GM12878 (cell line): Measurements from ENCODE around the gene ZBED1. TPM values are rescaled to one million over a fixed set of nuclear protein-coding genes. Genes with fewer than 3 reads are reported as not detected.

Experiments used
- ATAC-seq: fragments of 200-7000 bp; cut with Tn5 transposase; 3 replicates; pipeline ENCODE4 v1.9.1; 2020; ENCODE audit warnings: mild to moderate bottlenecking, moderate library complexity
- BruUV-seq: library from RNA; stranded (reverse); fragments of 400-500 nt; replicated peaks from 2 replicates; lab custom pipeline; 2021; lab: Mats Ljungman, UMichigan
- CTCF ChIA-PET: fragments of 300-600 bp; sonication (Branson Sonifier 250); formaldehyde crosslinking; extraction: SDS; loops from one replicate; lab custom pipeline; 2021; ENCODE audit warnings: inconsistent platforms; lab: Yijun Ruan, JAX
- POLR2A ChIA-PET: fragments of 350-600 bp; formaldehyde crosslinking; extraction: SDS; loops from one replicate; lab custom pipeline; 2021; ENCODE audit warnings: inconsistent platforms; lab: Charles Lee
- RAD21 ChIA-PET: fragments of 300-600 bp; sonication (Branson Sonifier 250); formaldehyde crosslinking; loops from one replicate; lab custom pipeline; 2023; ENCODE audit warnings: antibody characterized with exemption; ENCODE audit not compliant: unreplicated experiment; lab: Charles Lee
- SMC1A ChIA-PET: fragments of 300-600 bp; sonication (Branson Sonifier 250); formaldehyde crosslinking; loops from one replicate; lab custom pipeline; 2023; ENCODE audit not compliant: unreplicated experiment, uncharacterized antibody; lab: Charles Lee
- DNase-seq: peaks from one replicate; pipeline ENCODE4 v3.0.0-alpha.2; 2011; ENCODE audit warnings: low read depth, low spot score
- FAIRE-seq: peaks from 3 replicates; lab custom pipeline; 2011; peaks lifted over from hg19 to GRCh38; lab: Jason Lieb, UNC
- H2AFZ ChIP-seq: 2 replicates; pipeline ENCODE4 v1.6.0; 2011; ENCODE audit warnings: low read depth, low read length, control low read depth; ENCODE audit not compliant: control insufficient read depth
- H3K27ac ChIP-seq: 2 replicates; pipeline ENCODE4 v1.5.1; 2011; ENCODE audit warnings: control low read depth; ENCODE audit not compliant: control insufficient read depth, insufficient read depth
- H3K27me3 ChIP-seq, 2 experiments: replicated peaks in 1 of 2; 2 replicates each; pipeline versions ENCODE4 v1.6.0 to v1.6.1; 2011; ENCODE audit warnings: low read length in 1 of 2; ENCODE audit not compliant: control insufficient read depth in 2 of 2, insufficient read depth in 2 of 2
- H3K36me3 ChIP-seq, 2 experiments: 2 replicates each; pipeline ENCODE4 v1.5.1; 2011; ENCODE audit warnings: low read length in 1 of 2; ENCODE audit not compliant: control insufficient read depth in 2 of 2, insufficient read depth in 2 of 2
- H3K4me1 ChIP-seq: 2 replicates; pipeline ENCODE4 v1.6.1; 2011; ENCODE audit warnings: mild to moderate bottlenecking, low read length, moderate library complexity, mixed read lengths; ENCODE audit not compliant: control insufficient read depth, insufficient read depth
- H3K4me2 ChIP-seq: 2 replicates; pipeline ENCODE4 v1.6.0; 2011; ENCODE audit warnings: control low read depth; ENCODE audit not compliant: control insufficient read depth, insufficient read depth
- H3K4me3 ChIP-seq: fragments of 200-600 bp; sonication (generic); 2 replicates; pipeline ENCODE4 v1.5.1; 2016
- H3K79me2 ChIP-seq: 2 replicates; pipeline ENCODE4 v1.6.0; 2011; ENCODE audit warnings: low read length; ENCODE audit not compliant: control insufficient read depth, insufficient read depth
- H3K9ac ChIP-seq: 2 replicates; pipeline ENCODE4 v1.8.0; 2011; ENCODE audit warnings: low read length, control low read depth, mixed read lengths; ENCODE audit not compliant: control insufficient read depth, insufficient read depth
- H3K9me3 ChIP-seq: replicated peaks from 3 replicates; pipeline ENCODE4 v1.5.1; 2011; ENCODE audit warnings: mild to moderate bottlenecking, low read length; ENCODE audit not compliant: control insufficient read depth, insufficient read depth
- H4K20me1 ChIP-seq: 2 replicates; pipeline ENCODE4 v1.6.0; 2011; ENCODE audit not compliant: control insufficient read depth, insufficient read depth
- ATF7 ChIP-seq: fragments of 450-650 bp; IDR thresholded peaks from 2 replicates; pipeline ENCODE4 v1.6.1; 2016; ENCODE audit warnings: low read depth, mild to moderate bottlenecking
- BACH1 ChIP-seq: fragments of 450-650 bp; IDR thresholded peaks from 2 replicates; pipeline ENCODE4 v1.6.1; 2017; ENCODE audit warnings: mild to moderate bottlenecking, borderline replicate concordance
- BHLHE40 ChIP-seq, 2 experiments: fragments of 450-650 bp in 1 of 2; IDR thresholded peaks; 2 replicates each; pipeline ENCODE4 v1.6.1; 2011 to 2017; ENCODE audit warnings: low read depth in 2 of 2, borderline replicate concordance in 1 of 2, improper control_type of control experiment in 1 of 2, low read length in 1 of 2, mild to moderate bottlenecking in 1 of 2
- BRCA1 ChIP-seq: IDR thresholded peaks from 2 replicates; pipeline ENCODE4 v1.6.1; 2011; ENCODE audit warnings: low read depth, low read length, improper control_type of control experiment
- CHD2 ChIP-seq: IDR thresholded peaks from 2 replicates; pipeline ENCODE4 v1.6.1; 2011; ENCODE audit warnings: low read depth, low read length, improper control_type of control experiment, borderline replicate concordance
- CREB1 ChIP-seq: IDR thresholded peaks from 2 replicates; pipeline ENCODE4 v1.6.1; 2012; ENCODE audit warnings: low read depth, mild to moderate bottlenecking, inconsistent platforms
- EED ChIP-seq: sonication (generic); IDR thresholded peaks from 2 replicates; pipeline ENCODE4 v1.6.1; 2016; ENCODE audit warnings: antibody characterized with exemption, low read depth
- GABPA ChIP-seq: IDR thresholded peaks from 2 replicates; pipeline ENCODE4 v1.6.1; 2014; ENCODE audit warnings: antibody characterized with exemption, low read depth, mild to moderate bottlenecking, inconsistent platforms
- GATAD2B ChIP-seq: fragments of 450-650 bp; conservative IDR thresholded peaks from 2 replicates; pipeline ENCODE4 v1.6.1; 2017; ENCODE audit warnings: low read depth, mild to moderate bottlenecking, moderate library complexity
- IRF5 ChIP-seq: fragments of 450-650 bp; IDR thresholded peaks from 2 replicates; pipeline ENCODE4 v1.6.1; 2017; ENCODE audit warnings: borderline replicate concordance
- MLLT1 ChIP-seq: fragments of 450-650 bp; IDR thresholded peaks from 2 replicates; pipeline ENCODE4 v1.6.1; 2016; ENCODE audit warnings: mild to moderate bottlenecking
- NFXL1 ChIP-seq: fragments of 450-650 bp; IDR thresholded peaks from 2 replicates; pipeline ENCODE4 v1.6.1; 2017; ENCODE audit warnings: antibody characterized with exemption, mild to moderate bottlenecking, borderline replicate concordance
- RAD21 ChIP-seq: IDR thresholded peaks from 2 replicates; pipeline ENCODE4 v1.6.1; 2011; ENCODE audit warnings: mild to moderate bottlenecking, low read depth, low read length, moderate library complexity; ENCODE audit not compliant: insufficient read depth
- RELA ChIP-seq: fragments of 450-650 bp; IDR thresholded peaks from 2 replicates; pipeline ENCODE4 v1.8.0; 2014; ENCODE audit warnings: borderline replicate concordance; ENCODE audit not compliant: partially characterized antibody
- RUNX3 ChIP-seq: IDR thresholded peaks from 2 replicates; pipeline ENCODE4 v1.6.1; 2012; ENCODE audit warnings: low read length, inconsistent platforms
- SMARCA5 ChIP-seq: fragments of 450-650 bp; IDR thresholded peaks from 2 replicates; pipeline ENCODE4 v1.6.1; 2017; ENCODE audit warnings: mild to moderate bottlenecking
- SREBF1 ChIP-seq: IDR thresholded peaks from 2 replicates; pipeline ENCODE4 v1.6.1; 2012; ENCODE audit warnings: mild to moderate bottlenecking, low read length
- TCF3 ChIP-seq: IDR thresholded peaks from 2 replicates; pipeline ENCODE4 v1.6.1; 2012; ENCODE audit warnings: low read depth, mild to moderate bottlenecking, low read length, borderline replicate concordance; ENCODE audit not compliant: insufficient read depth
- ZNF687 ChIP-seq: fragments of 450-650 bp; IDR thresholded peaks from 2 replicates; pipeline ENCODE4 v1.6.1; 2017; ENCODE audit warnings: mild to moderate bottlenecking, moderate library complexity
- WGBS: methylation state at CpG from one replicate; pipeline ENCODE4 v1.1.6; 2016; ENCODE audit warnings: low lambda C conversion rate; ENCODE audit not compliant: insufficient replicate concordance, insufficient coverage; ENCODE audit errors: missing lambda C conversion rate; 5-methylcytosine and 5-hydroxymethylcytosine counted together
- in situ Hi-C: fragments of 300-500 bp; cut with MboI; formaldehyde crosslinking; loops from 9 replicates; pipeline ENCODE4 v1.14.3; 2018; ENCODE audit warnings: mixed read lengths
- intact Hi-C: fragments of 100-400 bp; cut with micrococcal nuclease; formaldehyde crosslinking; loops from one replicate; pipeline ENCODE4 v1.14.2; 2022; ENCODE audit not compliant: unreplicated experiment
- polyA plus RNA-seq, 11 experiments: library from polyadenylated mRNA; depleted of rRNA in 4 of 11; unstranded in 6 of 11; stranded (reverse) in 5 of 11; fragments of >200 nt; fragmentation: Nextera tagmentation in 4 of 11; fragmentation: Illumina TruSeq in 1 of 11; extraction: Ambion mirVana in 4 of 11; extraction: Trizol in 1 of 11; gene quantifications; 1 replicate in 1 of 11; 2 replicates in 10 of 11; pipeline versions ENCODE4 v1.2.1 to v1.2.3, GENCODE V29; 2011 to 2016; ENCODE audit warnings: inconsistent platforms in 2 of 11, missing spikeins in 2 of 11, low read depth in 1 of 11
- total RNA-seq, 4 experiments: library from RNA; depleted of rRNA in 3 of 4; stranded (reverse); fragments of >200 nt in 3 of 4; fragmentation: Illumina TruSeq in 1 of 4; extraction: Trizol in 1 of 4; gene quantifications; 2 replicates each; pipeline versions ENCODE4 v1.2.1 to v1.2.3, GENCODE V29; 2013 to 2021

Gene ZBED1
- total and polyA plus RNA-seq, 10 of the 15 experiments (the other 5 are each of a cell fraction or from before 2014, with no cell fraction given) = 1.9 to 75.5 (median 40.5) TPM

GRCh38 chrX:2471641-2472040 is 29.1 kb downstream of the ZBED1 start:
- DNase-seq (no peak), ATAC-seq (no peak), FAIRE-seq (no peak)
- Histone ChIP-seq H3K4me3 (no peak overlapping the region), H3K9me3 (no peaks in the 10 kb centered on the region; the same call in 2 of the 3 replicates), H4K20me1 (no peaks in the 10 kb centered on the region), H2AFZ (no peak overlapping the region), H3K4me1 (no peaks in the 10 kb centered on the region), H3K4me2 (no peak overlapping the region), H3K79me2 (no peaks in the 10 kb centered on the region; the same call in 1 of the 2 replicates), H3K36me3 (no peaks in the 10 kb centered on the region; a peak in 1 of 4 replicates), H3K9ac (no peak overlapping the region), H3K27me3 (no peaks in the 10 kb centered on the region), H3K27ac (no peak overlapping the region)
- CTCF ChIA-PET = no interaction called here
- in situ Hi-C loops = no loop called here
- SMC1A ChIA-PET = no interaction called here
- 88% methylated on average over 7 of the region's 7 CpGs for WGBS
- TF ChIP-seq GATAD2B (no peak), SREBF1 (no peak), BHLHE40 (IDR thresholded peaks at IDR 0.05; ENCODE audit: borderline replicate concordance in 1 of 2, low read depth in 2 of 2, low read length in 1 of 2) (no peak), BRCA1 (no peak), IRF5 (no peak), NFXL1 (no peak), RUNX3 (no peak), CREB1 (no peak), CHD2 (no peak), EED (no peak), RAD21 (no peak), SMARCA5 (no peak), MLLT1 (no peak), ATF7 (no peak), ZNF687 (no peak), TCF3 (no peak), RELA (no peak), BACH1 (no peak), GABPA (no peak)
- BruUV-seq = no TSS peak
- POLR2A ChIA-PET = no interaction called here
- RAD21 ChIA-PET = no interaction called here
- intact Hi-C loops = no loop called here
